Measurements from ENCODE around the gene ZSCAN16.

Gene ZSCAN16

DNA sequence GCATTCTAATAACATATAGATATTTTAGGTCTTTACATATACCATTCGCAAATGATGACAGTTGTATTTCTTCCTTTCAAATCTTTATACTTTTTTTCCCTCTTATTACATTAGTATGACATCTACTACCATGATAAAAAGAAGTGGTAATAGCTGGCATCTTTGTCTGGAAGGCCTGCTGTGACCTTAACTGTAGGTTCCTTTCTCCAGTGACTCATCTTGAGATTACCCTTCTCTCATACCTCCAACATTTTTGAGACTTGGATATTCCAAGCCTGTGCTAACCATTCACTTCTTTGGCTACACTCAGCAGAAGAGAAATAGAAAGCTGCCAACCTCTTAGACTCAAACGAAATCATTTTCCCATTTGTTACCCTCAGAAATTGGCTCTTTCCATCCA, 47.6 kb downstream of the ZSCAN16 start:
- no peak for DNase-seq (ENCODE audit: low read depth)

DNA sequence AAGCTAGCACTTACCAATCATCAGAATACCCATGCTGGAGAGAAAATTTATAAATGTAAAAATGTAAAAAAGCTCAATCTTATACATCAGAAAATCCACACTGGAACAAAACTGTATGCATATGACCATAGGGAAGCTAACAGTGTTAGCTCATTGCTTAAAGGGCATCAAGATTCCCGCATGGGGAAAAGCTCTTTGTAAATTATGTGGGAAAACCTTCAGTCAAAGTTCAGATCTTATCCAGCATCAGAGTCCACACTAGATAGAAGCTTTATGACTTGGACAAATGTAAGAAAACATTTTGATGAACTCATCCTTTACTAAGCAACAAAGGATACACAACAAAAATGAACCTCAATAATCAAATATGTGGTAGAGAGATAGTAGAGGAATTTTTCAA, 52.0 kb downstream of the ZSCAN16 start:
- no peak for DNase-seq (ENCODE audit: low read depth)
